NCI-H2227 (cell line): ENCODE measurements around the gene PRKG1.
"Not testable (repeated sequence)": the region's sequence is repeated elsewhere in the genome, so short reads cannot be mapped to it uniquely, and the experiment has no call there.

ENCODE experiments used
- DNase-seq: peaks from one replicate; lab custom pipeline; 2025; ENCODE audit not compliant: unreplicated experiment; lab: John Stamatoyannopoulos, UW

Gene PRKG1

DNA sequence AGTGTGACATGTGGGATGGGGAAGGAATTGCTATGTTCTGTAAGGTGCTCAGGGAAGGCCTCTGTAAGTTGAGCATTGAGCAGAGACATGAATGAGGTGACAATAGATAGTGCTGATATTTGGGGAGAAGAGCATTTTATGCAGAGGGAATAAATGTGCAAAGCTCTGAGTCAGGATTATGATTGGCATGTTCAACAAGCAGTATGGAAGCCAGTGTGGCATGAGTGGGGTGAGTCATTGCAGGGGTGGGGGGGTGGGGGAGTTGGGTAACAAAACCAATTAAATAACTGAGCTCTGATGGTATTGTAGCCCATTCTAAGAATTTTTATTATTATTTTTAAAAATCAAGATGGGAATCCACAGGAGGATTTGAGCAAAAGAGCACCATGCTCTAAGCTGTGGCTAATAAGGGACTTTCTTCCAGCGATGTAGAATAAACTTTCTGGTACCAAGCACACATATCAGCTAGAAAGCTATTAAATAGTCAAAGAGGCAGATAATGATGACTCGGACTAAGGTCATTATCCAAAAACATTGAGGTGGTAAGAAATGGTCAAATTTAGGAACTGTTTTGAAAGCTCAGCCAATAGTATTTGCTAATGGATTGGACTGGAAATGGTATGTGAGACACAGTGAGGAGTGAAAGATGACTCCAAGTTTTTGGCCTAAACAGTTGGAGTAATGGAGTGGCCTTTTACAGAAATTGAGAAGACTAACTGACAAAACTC lies 96.4 kb downstream of the PRKG1 start:
- no peak for DNase-seq

DNA sequence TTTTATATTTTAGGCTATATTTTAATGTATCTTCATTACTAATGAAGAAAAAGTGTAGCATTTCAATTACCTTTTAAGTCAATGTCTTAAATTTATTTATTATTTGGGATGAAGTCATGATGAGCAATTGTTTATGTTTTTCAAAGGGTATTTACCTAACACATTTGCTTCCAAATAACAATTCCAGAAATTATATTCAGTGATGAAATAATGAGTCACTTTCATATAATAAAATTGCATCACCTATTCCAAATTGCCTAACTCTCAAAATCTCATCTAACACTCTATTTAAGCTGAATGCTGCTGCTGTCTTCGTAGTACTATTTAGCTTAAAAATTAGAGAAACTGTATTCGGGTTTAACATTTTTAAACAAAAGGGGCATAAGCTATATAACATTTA lies 97.7 kb downstream of the PRKG1 start:
- no peak for DNase-seq

DNA sequence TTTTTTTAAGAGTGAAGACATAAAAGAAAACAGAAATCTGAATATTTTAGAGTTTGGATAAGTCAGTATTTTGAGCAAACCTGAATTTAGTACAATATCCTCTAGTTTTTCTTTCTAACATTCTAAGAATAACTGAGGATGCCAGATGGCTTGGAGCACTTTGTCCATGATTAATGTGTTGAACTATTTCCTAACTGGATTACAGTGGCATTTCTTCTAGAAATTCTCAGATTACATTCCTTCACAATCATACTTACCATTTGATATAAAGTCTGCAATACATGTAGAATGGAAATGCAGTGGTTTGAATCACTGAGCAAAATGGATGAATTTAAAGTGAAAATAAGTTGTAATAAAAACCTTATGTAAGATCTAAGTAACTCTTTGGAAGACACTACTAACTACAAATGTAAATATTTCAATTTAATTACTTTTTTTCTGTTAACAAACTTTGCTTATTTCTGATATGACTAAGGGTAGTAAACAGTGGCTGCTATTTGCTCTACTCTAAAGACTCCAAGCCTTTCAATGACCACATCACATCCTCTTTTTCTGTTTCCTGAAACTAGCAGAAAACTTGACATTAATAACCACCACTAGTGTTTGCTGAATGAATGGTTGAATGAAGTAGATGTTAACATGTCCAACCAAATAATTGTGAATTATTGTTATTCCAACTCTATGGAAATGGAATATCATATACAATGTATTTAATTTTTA lies 102.8 kb downstream of the PRKG1 start:
- DNase-seq = no peak

DNA sequence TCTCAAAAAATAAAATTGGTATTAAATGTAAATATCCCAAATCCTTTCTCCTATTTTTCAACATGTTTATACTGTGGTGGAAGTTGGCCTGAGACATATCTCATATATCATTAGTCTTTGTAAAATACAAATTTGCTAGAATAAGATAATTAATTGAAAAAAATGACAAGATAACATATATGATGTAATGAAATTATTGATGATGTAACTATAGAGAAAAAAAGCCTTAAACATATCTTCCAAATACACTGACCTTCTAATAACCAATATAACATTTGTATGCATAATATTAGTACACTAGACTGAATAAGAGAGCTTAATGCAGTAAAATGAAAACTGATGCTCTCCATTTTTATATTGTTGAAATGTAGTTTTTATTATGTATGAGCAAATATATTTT lies 104.3 kb downstream of the PRKG1 start:
- no peak for DNase-seq

DNA sequence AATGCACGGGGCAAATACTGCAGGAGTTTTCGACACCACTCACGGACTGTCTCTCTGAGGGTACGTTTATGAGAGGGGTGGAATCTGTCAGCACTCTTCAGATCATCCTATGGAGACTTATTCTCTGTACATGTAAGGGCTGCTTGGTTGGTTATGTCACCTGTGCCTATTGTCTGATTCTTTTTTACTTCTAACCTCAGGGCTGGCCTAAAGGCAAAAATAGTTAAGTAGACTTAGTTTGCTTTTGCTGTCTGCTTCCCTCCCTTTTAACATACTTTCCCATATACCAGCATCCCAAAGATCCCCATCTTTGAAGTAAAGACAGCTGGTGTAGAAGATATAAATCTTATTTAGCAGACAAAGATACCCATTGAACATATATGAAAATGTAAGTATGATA lies 105.9 kb downstream of the PRKG1 start:
- DNase-seq = no peak

DNA sequence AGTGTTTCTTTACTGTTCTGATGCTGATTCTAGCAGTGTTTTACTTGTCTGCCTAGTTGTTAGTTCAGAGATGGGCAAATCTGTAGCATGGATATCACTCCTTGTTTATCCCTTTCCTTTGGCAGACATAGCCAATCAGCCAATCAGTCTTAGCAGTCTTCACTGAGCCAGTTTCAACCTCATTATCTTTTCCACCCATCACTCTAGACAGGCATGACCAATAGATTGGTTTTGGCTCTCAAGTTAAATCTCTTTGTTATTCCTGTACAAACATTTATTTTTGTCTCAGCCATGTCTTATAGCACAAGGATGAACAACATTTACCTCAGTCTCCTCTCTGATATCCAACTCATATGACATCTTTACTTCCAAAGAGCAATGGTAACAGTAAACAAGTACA lies 109.5 kb downstream of the PRKG1 start:
- DNase-seq = no peak

DNA sequence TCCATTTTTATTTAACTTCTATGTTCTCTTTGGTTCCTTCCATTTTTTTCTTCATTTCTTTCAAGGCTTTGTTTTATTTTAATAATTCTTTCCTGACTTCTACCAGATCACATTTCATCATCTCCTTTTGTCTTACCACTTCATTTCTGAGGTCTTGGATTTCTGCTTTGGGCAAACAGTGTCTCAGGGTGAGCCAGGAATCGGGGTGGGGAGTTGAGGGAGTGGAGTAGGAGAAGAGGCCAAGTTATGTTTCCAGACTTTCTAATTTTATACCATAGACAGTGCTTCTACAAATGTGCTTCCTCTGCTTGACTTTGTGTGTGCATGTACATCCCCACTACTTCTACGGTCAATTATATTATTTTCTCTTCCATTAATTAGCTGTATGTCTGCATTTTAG lies 112.1 kb downstream of the PRKG1 start:
- no peak for DNase-seq

DNA sequence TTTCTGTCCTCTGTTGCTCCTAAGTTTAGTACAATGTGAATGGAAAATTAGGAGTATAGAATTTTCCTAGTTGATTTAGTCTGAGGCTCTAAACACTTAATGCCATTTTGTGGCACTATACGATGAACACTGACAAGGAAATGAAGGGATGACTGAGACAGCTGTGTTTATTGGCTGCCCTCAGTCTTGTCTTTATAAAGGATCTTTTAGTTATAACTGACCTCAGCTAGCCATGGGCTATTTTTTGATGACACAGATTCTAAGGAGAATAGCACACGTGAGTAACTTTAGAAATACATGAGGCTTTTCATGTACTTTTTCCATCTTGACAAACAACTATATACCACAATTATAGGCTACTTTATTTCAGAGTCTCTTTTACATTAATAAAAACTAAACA lies 113.7 kb downstream of the PRKG1 start:
- no peak for DNase-seq

DNA sequence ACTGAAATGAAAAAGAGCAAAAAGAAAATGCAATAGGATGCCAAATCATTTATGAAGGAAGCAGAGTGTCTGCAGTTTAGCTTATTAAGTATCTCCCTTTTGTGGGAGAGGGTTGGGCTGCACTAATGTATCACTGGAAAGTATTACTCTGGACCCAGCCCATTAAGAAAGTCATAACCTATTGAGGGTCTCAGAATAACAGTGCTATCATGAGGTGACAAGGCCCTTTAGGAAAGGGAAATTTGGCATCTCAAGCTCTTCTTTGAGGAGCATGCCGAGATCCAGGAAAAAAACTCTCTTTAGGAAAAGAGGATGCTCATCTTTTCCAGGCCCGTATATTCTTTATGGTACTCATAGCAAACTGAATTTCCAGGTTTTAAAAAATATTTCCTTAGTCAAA lies 114.6 kb downstream of the PRKG1 start:
- no peak for DNase-seq

DNA sequence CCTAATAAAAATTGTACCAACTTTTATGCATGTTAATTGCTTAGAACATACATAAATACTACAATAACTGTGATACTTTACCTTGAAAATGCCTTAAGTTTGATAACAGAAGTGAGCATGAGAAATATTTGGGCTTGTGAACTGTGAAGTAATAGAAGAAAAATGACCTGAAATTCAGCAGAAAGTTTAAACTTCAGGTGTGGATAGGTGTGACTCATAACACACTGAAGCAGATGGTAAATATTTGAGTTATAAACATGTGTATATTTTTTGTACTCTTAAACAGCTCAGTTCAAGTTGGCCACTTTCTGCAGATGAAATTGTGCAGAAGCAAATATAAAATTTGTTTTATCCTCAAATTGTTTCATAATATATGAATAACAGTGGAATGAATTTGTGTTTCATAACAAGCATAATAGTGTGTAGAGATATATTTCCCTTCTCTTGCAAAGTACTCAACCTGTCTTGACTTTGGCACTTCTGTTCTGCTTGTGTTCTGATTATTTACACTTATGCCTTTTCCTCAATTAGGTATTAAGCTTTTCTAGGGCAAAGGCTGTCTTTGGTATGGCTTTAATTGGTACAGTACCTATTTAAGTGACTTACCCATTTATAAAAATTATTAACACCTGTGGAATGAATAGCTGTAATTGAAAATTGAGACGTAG lies 122.4 kb downstream of the PRKG1 start:
- no peak for DNase-seq

DNA sequence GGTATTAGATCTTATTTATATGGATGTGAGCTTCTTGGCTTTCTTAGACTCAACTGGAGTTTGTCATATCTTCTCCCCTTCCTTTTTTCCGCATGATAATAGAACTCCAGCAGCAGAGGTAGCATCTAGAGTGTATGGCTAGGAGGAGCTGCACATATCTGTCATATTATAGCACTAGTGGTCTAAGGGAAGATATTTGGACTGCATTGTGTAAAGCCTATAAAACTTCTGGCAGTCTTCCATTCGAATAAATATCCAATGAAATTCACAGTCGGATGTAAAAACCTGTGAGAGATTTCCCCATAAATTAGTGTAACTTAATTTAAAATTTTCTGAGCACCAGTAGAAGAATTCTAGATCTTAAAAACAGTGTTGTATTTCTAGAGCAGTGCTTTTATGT lies 123.9 kb downstream of the PRKG1 start:
- DNase-seq = no peak

DNA sequence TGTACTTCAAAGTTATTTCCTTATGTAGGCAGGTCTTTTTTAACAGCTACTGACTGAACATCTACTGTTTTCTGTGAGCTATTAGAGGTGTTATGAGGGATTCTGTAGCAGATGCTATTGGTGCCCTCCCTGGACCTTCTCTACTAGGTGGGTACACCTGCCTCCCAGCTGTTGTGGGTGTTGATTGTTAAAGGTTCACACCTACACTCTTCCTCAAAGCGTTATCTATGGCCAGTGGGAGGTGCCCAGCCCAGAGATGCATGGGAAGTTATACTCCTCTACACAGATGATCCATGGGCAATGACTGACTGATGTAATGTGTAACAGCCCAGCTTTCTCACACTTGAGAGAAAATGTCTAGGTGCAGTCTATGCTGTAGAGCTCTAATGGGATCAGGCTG lies 127.7 kb downstream of the PRKG1 start:
- DNase-seq = no peak

DNA sequence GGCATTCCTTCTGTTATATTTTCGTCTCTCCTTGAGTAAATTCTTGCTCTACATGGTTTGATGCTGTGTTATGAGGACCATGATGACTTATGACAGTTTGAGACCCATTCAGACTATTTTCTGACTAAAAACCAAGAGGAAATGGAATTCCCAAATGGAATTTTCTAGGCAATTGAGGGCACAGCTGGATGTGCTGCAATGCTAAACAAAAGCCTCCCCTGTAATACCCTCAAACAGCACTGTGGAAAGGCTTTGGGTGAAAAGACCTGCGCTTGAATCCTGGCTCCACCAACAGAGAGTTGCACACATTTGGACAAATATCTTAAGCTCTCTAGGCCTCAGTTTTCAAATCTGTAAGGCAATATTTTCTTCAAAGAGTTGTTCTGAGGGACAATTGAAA lies 129.1 kb downstream of the PRKG1 start:
- DNase-seq = no peak

DNA sequence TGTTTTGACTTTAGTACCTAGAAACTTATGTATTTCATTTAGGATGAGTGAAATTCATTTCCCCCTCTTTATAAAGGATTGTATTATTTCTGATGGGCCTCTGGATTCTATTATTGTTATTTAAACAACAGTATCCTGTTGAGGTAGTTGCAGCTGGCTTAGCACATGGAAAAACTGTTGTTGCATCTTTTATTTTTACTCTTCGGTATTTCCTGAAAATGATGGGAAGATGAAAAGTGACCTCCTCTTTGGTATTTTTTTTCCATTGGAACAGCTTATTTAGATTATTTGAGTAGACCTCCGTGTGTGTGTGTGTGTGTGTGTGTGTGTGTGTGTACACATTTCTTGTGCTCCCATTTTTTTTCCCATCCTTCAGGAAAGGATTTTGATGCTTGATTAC lies 129.8 kb downstream of the PRKG1 start:
- DNase-seq = no peak

DNA sequence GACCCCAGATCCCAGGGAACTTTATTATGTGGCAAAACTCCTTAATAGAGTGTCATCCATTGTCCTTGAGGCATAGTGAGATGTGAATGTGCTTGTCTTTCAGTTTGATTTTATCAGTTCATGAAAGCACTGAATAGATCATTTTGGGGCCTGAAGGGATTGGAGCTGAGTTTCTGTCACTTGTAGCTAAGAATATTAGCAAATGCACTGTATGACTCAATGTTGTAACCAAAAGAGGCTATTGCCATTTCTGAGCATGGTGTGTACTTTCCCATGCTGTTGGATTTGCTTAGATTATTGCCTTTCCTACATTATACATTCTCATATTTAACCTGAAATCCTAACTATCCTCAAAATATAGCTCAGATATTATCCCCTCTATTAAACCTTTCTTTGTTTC lies 130.4 kb downstream of the PRKG1 start:
- no peak for DNase-seq

DNA sequence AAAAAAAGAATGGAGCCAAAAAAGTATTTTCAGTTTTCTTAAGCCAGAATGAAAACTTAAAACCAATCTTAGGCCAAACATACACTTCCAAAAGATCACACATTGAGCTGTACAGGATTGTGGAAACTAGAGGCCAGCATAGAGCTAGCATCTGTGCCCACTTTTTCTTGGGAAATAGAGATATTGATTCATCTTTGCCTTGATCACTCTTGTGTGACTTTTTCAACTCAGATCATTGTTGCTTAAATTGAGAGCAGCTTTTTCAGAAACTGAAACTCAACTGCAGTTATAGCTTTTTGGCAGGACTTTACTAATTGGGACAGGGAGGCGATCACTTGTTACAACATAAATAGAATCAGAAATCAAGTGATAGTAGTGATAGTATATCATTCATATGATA lies 132.2 kb downstream of the PRKG1 start:
- DNase-seq = no peak

DNA sequence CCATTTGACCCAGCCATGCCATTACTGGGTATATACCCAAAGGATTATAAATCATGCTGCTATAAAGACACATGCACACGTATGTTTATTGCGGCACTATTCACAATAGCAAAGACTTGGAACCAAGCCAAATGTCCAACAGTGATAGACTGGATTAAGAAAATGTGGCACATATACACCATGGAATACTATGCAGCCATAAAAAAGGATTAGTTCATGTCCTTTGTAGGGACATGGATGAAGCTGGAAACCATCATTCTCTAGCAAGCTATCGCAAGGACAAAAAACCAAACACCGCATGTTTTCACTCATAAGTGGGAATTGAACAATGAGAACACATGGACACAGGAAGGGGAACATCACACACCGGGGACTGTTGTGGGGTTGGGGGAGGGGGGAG lies 138.7 kb downstream of the PRKG1 start:
- DNase-seq = not testable (repeated sequence)

DNA sequence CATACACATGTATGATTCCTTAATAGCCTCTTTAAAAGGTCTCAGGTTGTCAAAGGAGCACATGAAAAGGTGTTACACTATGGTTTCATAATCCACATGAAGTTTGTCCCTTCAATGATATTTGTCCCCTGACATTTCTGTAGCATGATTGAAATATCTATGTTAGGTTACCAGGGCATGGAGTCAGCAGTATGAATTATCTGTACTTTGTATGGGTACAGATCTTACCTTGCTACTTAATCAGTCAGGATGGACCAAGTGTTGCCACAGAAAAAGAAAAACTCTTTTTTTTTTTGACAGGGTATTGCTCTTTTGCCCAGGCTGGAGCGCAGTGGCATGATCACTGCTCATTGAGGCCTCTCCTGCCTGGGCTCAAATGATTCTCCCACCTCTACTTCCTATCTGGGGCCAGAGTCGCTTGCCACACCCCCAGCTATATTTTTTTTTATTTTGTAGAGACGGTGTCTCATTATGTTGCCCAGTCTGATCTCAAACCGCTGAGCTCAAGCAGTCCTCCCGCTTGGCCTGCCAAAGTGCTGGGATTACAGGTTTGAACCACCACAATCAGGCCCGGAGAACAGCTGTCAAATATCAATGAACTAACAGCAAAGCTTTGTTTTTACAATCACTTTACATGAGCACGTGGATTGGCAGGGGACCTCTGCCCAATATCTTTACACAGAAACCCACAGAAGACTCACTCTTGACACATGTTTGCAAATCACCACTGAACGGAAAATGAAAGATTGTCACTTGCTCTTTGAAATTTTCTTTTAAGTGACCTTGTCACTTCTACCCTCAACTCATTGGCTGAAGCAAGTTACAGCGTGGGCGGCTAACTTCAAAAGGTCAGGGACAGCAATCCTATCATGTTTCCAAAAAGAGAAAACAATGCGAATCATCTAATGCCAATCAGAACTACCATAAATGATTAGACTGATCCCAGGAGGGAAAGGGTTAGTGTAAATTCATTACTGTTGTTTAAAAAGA lies 140.2 kb downstream of the PRKG1 start:
- no peak for DNase-seq

DNA sequence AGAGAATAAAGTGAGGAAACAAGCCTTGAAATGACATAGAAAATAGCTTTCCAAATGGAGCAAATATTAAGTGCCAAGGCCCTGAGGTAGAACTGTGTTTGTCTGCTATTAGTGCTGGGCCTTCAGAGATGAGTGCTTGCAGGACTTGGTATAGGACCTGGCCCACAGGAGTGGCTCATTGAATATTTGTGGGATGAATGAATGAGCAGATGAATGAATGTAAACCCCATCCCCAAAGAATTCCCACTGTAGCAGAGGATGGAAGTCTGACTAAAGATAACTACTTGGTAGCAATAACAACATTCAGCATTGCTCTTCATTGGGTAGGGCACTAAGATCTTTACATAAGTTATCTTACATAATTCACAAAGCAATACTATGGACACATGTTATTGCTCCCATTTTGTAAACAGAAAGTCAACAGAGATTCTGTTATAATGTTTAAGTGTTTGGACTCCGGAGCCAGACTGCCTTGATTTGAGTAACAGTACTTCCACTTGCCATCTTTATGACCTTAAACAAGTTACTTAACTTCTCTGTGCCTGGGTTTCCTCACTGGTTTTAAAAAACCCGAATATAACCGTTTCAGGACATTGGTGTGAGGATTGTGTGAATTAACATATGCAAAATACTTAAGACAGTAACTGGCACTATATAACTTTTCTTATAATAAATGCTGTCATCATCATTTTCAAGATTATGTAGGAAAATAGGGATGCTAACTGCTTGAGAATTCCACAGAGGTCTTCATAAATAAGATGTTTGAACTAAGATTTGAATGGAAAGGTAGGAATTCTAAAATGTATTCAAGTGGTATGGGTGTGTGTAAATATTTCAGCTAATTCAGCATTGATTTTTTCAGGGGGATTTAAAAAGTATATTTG lies 141.9 kb downstream of the PRKG1 start:
- no peak for DNase-seq

DNA sequence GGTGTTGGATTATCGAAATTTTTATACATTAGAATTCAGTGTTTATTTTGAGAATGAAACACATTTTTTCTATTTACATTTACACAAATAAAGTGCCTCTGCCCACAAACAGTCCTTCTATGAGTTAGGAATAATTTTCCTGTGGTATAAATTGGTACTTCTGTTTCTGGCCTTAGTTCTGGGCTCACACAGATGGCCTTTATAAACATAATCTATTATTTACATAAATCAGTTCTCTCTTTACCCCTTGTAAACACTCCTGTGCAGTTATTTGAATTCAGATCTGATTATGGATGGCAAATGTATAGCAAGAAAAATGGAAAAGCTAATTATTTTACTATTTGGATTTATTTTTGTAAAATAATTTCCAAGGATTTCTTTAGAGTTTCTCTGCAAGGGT lies 143.2 kb downstream of the PRKG1 start:
- DNase-seq = no peak
